NCI-H2227 treated with DMSO at 0.1 percent for 48 hours (cell line): ENCODE measurements around the gene TSEN2.
A peak's percentile ranks its signal among the peaks of the same experiment; 100 is the strongest.

Experiments
- DNase-seq: peaks from one replicate; lab custom pipeline; 2025; lab: John Stamatoyannopoulos, UW

TSEN2 gene

GRCh38 chr3:12553921-12554391 is 69.7 kb downstream of the TSEN2 start:
- peak; percentile 59 for DNase-seq

DNA sequence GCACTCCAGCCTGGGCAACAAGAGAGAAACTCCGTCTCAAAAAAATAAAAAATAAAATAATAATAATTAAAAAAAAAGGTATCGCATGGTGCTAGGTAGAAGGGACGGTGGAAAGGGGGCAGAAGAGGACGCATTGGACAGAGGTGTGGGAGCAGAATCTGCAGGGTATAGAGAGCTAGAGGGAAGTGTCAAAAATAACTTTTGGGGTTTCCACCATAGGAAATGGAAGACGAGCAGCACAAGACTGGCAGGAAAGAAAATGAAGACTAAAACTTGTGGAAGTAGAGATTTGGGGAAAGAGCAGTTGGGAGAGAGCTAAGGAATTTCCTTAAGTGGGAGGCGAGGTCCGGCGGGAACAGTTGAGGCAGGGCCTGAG is 72.0 kb downstream of the TSEN2 start:
- no peak for DNase-seq

GRCh38 chr3:12556690-12557472 is 72.6 kb downstream of the TSEN2 start, which contains the start of gene MKRN2:
MKRN2 (plus strand) TSS chr3:12557087; CDS start chr3:12557151, 64 bp downstream.
- DNase-seq = peak; percentile 78

DNA sequence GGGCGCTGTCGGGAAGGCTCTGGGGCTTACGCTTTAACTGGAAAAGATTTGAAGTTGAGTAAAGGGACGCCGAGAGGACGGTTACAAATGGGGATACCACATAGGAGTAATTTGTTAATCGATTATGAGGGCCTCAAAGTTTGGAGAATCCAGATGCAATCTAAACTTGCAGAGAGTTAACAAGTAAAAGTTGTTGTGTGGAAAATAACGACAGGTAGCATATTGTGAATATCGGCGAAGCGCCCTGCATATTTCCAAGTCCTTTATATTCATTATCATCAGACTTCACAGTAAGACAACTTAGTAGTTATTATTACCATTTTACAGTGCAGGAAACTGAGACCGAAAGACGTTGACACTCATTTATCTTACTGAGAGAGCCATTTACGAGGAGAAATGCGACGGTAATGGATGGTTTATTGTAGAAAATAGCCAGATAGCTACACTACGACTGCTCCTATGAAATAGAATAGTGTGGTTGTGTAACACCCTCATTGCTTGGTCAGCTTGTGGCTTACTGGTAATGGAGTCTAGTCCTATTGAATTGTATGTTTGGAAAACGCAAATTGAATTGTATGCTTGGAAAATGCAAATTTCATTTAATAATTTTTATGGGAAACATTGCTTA is 73.3 kb downstream of the TSEN2 start:
- no peak for DNase-seq

DNA sequence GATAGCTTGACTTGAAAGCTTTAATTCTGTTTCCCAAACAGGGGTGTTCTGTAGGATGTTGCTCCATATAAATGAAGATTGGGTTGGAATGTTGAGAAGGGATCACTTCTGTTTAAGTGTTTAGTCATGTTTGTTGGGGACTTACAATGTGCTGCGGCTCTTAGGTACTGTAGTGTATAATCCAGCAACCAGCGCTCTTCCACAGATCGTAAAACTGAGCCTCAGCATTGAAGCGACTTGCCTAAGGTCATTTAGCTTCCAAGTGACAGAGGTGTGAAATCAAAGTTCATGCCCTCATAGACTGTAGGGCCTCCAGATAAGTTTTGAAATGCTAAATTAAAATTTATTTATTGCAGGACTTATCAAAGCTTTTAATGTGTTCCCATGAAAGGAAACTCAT is 74.4 kb downstream of the TSEN2 start:
- no peak for DNase-seq

DNA sequence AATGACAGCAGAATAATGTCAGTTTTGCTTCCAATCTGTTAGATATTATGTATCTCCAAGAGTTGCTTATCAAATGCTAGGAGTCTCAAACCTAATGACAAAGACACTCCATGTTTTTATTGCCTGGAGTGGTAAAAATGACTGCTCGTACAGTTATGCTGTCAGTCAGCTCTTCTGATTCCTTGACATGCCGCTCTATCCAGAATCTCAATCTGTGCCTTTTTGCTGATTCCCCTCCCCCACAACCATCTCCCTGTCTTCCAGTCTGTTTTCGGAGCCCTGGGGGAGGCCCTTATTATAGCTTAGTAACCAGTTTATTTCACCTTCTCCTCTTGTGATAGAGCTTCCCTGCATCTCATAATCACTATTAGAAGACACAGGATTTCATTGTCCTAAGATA is 75.2 kb downstream of the TSEN2 start:
- DNase-seq = no peak

GRCh38 chr3:12560505-12561190 is 76.4 kb downstream of the TSEN2 start:
- no peak for DNase-seq

GRCh38 chr3:12561397-12561796 is 77.1 kb downstream of the TSEN2 start:
- DNase-seq = no peak

GRCh38 chr3:12562451-12562850 is 78.2 kb downstream of the TSEN2 start:
- no peak for DNase-seq

DNA sequence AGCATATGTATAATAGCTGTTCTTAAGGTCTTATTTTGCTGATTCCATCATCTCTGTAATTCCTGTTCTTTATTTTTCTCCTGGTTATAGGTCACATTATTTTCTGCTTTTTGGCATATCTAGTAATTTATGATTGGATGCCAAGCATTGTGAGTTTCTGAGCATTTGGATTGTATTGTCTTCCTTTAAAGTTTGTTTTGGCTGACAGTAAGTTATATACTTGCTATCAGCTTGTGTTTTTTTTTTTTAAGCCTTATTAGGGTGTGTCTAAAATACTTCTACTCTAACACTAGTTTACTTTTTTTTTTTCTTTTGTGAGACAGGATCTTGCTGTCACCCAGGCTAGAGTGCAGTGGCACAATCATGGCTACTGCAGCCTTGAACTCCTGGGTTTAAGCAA is 82.7 kb downstream of the TSEN2 start:
- no peak for DNase-seq

GRCh38 chr3:12568747-12569146 is 84.5 kb downstream of the TSEN2 start:
- DNase-seq = no peak

DNA sequence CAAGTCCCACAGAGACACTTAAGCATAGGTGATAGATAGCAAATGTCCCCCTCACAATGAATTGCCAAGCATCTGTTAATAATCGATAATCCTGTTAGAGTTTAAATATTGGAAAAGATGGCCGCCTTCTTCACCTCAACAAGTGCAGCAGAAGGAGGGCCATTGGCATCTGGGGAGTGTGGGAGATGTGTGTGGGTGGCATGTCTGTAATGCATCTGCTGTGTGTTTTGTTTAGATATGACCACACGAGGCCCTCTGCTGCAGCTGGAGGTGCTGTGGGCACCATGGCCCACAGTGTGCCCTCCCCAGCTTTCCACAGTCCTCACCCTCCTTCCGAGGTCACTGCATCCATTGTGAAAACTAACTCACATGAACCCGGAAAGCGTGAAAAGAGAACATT is 85.6 kb downstream of the TSEN2 start:
- no peak for DNase-seq

DNA sequence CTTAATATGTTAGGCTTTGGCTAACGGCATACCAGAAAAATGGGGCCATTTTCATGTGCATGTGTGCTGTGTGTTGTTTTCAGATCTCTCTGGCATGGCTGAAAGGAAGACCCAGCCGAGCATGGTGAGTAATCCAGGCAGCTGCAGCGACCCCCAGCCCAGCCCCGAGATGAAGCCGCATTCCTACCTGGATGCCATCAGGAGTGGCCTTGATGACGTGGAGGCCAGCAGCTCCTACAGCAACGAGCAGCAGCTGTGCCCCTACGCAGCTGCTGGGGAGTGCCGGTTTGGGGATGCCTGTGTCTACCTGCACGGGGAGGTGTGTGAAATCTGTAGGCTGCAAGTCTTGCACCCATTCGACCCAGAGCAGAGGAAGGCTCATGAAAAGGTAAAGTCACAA is 87.7 kb downstream of the TSEN2 start:
- DNase-seq = no peak

- no peak for DNase-seq
These were observed 89.9 kb downstream of the TSEN2 start for GRCh38 chr3:12574131-12574530.

DNA sequence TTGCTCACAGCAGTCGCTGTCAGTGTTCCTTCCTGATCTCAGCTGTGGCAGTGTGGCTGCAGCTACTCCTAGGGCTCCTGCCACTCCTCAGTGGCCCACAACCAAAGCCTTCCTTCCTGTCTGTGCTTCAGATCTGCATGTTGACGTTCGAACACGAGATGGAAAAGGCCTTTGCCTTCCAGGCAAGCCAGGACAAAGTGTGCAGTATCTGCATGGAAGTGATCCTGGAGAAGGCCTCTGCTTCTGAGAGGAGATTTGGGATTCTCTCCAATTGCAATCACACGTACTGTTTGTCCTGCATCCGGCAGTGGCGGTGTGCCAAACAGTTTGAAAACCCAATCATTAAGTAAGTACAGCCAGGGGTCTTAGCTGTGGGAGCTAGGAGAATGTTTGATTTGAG is 90.4 kb downstream of the TSEN2 start:
- no peak for DNase-seq

DNA sequence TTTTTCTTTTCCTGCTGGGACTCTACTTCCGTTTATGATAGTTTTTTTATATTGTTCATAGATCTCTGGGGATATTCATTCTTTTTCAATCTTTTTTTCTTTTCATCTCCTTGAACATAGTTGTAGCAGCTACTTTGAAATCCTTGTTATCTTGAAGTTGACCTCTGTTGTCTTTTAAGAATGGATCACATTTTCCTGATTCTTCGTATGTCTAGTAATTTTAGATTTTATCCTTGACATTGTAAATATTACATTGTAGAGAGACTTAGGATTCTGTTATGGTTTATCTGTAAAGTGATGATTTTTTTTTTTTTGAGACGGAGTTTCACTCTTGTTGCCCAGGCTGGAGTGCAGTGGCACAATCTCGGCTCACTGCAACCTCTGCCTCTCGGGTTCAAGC is 93.1 kb downstream of the TSEN2 start:
- no peak for DNase-seq

- no peak for DNase-seq
These were observed 94.5 kb downstream of the TSEN2 start for GRCh38 chr3:12578742-12579141.

DNA sequence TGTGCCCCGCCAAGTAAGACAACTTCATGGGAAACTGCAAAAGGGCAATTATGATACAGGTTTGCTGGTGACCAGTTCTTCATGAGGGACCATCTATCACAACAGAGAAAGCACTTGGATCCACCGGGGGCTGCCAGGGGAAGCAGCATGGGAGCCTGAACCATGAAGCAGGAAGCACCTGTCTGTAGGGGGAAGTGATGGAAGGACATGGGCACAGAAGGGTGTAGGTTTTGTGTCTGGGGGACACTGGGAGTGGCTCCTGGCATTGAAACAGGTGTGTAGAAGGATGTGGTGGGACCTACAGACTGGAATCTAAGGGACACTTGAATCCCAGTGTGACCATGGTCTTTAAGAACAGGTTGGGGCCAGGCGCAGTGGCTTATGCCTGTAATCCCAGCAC is 95.2 kb downstream of the TSEN2 start:
- no peak for DNase-seq

DNA sequence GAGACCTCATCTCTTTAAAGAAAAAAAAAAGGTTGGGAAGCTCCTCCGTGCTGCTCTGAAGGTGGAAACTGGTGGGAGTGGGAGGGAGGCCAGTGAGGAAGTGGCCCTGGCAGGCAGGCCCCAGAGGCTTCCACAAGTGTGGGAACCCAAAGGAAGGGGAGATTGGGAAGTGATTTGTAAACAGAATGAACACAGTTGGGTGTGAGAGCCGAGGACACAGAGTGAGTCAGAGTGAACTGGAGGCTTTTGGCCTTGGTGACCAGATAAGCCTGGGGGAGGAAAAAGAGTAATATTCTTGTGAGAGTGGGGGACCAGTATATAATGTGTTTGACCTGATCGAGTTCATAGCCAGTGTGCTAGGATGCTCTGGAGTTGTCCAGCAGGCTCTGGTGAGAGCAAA is 95.6 kb downstream of the TSEN2 start:
- DNase-seq = no peak

DNA sequence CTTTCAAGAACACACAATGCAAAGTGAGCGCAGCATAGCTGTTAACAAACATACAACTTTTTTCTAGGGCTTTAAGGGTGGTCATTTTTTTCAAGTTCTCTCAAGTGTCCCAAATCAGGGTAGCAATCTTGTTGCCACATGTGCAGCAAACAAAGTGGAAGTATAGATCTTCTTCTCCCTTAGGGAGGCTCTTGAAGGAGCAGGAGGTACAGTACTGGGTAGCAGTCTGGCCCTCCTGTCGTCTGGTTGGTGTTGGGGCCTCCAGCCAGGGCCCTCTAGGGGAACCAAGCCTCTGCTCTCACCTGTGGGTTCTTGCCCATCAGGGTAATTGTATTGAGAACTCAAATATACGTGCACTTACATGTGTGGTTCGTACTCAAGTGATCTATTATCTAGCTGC is 98.5 kb downstream of the TSEN2 start:
- DNase-seq = no peak
